Smooth muscle cell of the brain vasculature (primary cell): ENCODE measurements around the gene ZHX3.

Experiments used
- DNase-seq: peaks from one replicate; pipeline ENCODE4 v3.0.0-alpha.2; 2012; ENCODE audit warnings: low read depth, low spot score

Gene ZHX3

GRCh38 chr20:41187668-41188067 is 129.9 kb downstream of the ZHX3 start:
- no peak for DNase-seq

- no peak for DNase-seq
These were observed 132.3 kb downstream of the ZHX3 start for GRCh38 chr20:41185013-41185757.

DNA sequence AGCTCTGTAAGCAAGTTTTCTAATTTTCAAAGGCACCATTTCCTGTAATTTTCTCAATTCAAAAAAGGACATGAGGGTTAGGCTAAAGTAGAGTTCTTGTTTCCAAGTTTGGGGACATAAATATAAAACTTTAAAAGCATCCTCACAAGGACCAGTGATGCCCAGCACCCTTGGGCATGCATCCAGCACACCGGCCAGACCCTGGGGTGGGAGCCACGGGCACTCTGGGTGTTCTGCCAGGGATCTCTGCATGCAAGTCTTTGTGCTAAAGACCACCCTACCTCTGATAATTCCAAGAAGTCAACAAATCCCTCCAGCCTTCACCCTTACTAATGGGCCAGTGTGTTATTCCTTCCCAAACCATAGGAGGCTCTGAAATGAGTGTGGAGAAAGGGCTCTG is 133.7 kb downstream of the ZHX3 start:
- DNase-seq, result no peak

DNA sequence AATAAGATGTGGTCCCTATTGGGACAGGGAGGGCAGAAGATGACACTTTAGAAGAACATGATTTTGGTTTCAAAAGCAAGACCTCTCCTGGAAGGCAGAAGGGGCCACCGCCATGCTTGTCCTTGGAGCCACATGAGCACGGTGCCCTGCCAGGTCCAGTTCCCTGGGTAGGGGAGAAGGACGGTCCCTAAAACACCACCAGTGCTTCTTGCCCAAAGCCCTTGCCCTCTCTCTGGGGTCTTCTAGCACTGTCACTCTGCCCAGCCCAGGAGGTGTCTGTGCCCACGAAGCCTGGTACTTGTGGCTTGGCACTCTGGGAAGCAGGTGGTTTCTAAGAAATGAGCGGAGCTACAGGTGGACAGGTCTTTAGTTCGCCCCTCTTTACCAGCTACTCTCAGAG is 134.1 kb downstream of the ZHX3 start:
- DNase-seq, result no peak

- DNase-seq, result no peak
These were observed 135.0 kb downstream of the ZHX3 start for GRCh38 chr20:41182296-41183212.

- no peak for DNase-seq
These were observed 136.0 kb downstream of the ZHX3 start for GRCh38 chr20:41181567-41181966.

DNA sequence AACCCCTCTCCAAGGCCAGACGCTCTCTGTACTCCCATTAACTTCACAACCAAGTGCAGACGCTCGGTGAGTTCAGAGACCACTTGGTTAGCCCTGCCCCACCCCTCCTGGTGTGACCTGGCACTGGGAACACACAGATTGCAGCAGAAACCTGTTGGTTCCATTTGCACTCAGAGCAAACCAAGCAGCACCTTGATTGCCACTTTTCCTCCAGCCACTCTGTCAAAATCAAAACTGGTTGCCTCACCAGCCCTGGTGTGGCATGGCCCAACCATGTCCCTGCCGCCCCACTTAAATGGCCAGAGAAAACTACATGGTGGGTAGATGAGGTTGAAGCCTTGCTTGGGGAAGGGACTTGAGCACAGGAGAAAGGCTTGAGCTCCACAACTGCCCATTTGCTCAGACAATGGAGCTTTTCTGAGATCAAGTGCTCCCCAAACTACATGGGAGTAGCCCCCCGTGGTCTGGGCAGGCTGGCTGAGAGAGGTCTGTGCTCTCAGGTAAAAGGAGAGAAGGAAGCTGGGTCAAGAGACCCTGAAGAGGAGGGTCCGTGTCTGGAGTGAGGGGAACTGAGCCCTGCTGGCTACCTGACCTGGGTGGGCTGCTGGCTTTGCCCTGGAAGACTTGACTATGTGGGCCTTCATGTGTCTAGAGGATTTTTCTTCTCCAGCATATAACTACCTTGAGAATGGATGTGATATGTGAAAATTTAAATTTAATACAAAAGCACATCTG is 136.8 kb downstream of the ZHX3 start:
- DNase-seq, result no peak

GRCh38 chr20:41179961-41180360 is 137.6 kb downstream of the ZHX3 start:
- DNase-seq, result no peak

DNA sequence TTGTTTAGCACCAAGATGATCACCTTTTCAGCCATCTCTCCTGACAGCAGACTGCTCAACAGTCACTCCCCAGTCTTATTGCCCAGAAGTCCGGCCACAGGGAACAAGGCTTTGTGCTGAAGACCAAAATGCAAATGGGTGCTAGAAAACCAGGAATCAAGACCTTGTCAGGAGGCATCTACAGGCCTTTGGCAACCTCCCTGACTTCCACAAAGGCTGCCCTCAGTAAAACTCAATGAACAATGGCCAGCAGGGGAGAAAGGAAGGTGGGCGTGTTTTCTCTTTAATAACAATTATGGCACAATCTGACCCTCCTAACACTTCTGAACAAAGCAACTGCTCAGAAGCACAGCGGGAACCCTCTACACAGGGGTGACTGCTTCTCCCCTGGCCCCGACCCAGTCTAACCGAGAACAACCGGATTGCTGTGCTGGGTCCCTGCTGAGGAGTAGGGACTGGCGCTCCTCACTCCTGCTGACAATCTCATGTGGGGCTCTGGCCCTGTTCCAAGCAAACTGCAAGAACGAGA is 138.6 kb downstream of the ZHX3 start:
- peak; percentile 72 for DNase-seq

- DNase-seq, result no peak
These were observed 139.0 kb downstream of the ZHX3 start for GRCh38 chr20:41178495-41178894.

- peak; percentile 9 for DNase-seq
These were observed 139.9 kb downstream of the ZHX3 start for GRCh38 chr20:41177636-41178035.

- no peak for DNase-seq
These were observed 140.6 kb downstream of the ZHX3 start for GRCh38 chr20:41176711-41177552.

- DNase-seq, result no peak
These were observed 141.7 kb downstream of the ZHX3 start for GRCh38 chr20:41175727-41176330.

DNA sequence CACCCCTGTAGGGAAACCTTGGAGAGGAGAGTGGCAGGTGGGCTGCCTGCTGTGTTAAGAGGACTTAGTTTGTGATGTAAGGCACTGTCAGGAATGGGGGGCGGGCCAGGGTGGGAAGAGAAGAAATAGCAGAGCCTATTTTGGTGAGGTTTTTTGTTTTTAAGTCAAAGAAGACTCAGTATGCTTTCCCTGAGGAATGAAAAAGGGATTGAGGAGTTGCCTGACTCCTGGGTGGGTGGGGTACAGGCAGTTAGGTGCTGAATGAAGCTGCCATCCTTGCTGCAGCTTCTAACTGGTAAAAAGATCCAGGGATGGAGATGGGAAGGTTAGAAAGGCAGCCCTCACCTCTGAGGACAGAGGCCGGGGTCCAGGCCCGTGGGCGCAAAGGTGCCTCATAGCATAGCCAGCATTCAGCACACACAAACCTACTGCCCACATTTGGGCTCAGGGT is 142.3 kb downstream of the ZHX3 start:
- peak; percentile 13 for DNase-seq

DNA sequence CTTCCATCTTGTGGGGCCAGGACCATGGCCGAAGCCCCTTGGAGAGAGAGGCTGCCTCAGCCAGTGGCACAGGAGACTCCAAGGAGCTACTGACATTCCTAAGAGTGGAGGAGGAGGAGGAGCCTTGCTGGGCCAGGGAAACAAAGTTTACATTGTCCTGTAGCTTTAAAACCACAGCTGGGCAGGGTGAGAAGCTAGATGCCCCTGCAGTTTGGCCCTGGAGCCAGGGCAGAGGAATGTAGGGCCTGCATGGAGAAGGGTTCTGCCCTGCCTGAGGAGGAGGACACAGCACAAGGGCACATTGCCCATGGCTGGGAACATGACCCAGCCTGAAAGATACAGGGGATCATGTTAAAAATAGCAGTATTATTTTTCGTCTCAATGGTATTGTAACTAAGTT is 142.7 kb downstream of the ZHX3 start:
- DNase-seq, result peak; percentile 29

GRCh38 chr20:41174373-41174772 is 143.2 kb downstream of the ZHX3 start:
- DNase-seq, result no peak

- DNase-seq, result no peak
These were observed 143.7 kb downstream of the ZHX3 start for GRCh38 chr20:41173791-41174341.

GRCh38 chr20:41173161-41173721 is 144.3 kb downstream of the ZHX3 start:
- DNase-seq, result peak; percentile 33

DNA sequence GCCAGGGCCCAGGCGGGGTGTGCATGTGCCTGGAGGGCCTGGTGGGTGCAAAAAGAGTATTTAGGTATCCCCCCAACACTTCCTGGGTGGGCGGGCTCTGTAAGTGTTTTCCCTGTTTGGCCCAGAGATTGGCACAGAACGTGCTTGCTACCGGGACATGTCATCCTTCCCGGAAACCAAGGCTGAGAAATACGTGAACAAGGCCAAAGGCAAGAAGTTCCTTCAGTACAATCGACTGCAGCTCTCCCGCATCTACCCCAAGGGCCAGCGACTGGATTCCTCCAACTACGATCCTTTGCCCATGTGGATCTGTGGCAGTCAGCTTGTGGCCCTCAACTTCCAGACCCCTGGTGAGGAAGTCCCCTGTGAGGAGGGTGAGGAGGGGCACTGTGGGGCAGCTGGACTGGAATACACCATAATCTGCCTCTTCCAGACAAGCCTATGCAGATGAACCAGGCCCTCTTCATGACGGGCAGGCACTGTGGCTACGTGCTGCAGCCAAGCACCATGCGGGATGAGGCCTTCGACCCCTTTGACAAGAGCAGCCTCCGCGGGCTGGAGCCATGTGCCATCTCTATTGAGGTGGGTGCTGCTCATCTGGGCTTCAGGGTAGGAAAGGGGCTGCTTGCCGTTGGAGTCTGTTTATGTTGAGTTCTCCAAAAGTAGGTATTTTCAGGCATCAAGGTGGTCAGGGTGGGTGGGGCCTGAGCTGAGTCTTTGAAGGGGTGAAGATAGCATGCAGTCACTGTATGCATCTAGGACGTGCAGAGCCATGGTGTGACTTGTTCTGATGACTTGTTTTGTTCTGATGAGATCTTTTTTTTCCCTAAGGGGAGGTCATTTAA is 145.0 kb downstream of the ZHX3 start:
- DNase-seq, result no peak
